OCI-LY1 (cell line): ENCODE data around the gene GJC1.

Experiments used
- H2AFZ ChIP-seq: fragments of 200-600 bp; sonication (generic), shearing (Covaris generic); 2 replicates; pipeline ENCODE4 v1.6.0; 2014; ENCODE audit warnings: antibody characterized with exemption, mild to moderate bottlenecking, low read length
- H3F3A ChIP-seq: fragments of 200-600 bp; sonication (generic), shearing (Covaris generic); 2 replicates; pipeline ENCODE4 v1.6.0; 2014; ENCODE audit warnings: mild to moderate bottlenecking, antibody characterized with exemption, low read length, moderate library complexity; ENCODE audit not compliant: insufficient read depth
- H3K27ac ChIP-seq: fragments of 200-600 bp; sonication (generic); 2 replicates; pipeline ENCODE4 v1.5.1; 2014; ENCODE audit warnings: low read length, mixed run types, mild to moderate bottlenecking, low read depth; ENCODE audit not compliant: poor library complexity, severe bottlenecking
- H3K27me3 ChIP-seq: fragments of 200-600 bp; sonication (generic); 2 replicates; pipeline ENCODE4 v1.6.0; 2014; ENCODE audit warnings: antibody characterized with exemption, mild to moderate bottlenecking, low read length, moderate library complexity; ENCODE audit not compliant: insufficient read depth
- H3K36me3 ChIP-seq: fragments of 200-600 bp; sonication (generic); 2 replicates; pipeline ENCODE4 v1.6.1; 2014; ENCODE audit warnings: mild to moderate bottlenecking, antibody characterized with exemption, low read length, moderate library complexity, mixed read lengths; ENCODE audit not compliant: insufficient read depth
- H3K4me1 ChIP-seq: fragments of 200-600 bp; sonication (generic); 2 replicates; pipeline ENCODE4 v1.5.1; 2014; ENCODE audit warnings: mild to moderate bottlenecking, low read length, moderate library complexity; ENCODE audit not compliant: insufficient read depth, severe bottlenecking
- H3K4me2 ChIP-seq: fragments of 200-600 bp; sonication (generic), shearing (Covaris generic); 2 replicates; pipeline ENCODE4 v1.6.1; 2014; ENCODE audit warnings: low read length
- H3K4me3 ChIP-seq: fragments of 200-600 bp; sonication (generic); 2 replicates; pipeline ENCODE4 v1.5.1; 2014; ENCODE audit warnings: low read length, low read depth, mild to moderate bottlenecking, mixed read lengths; ENCODE audit not compliant: poor library complexity, severe bottlenecking
- H3K79me2 ChIP-seq: fragments of 200-600 bp; shearing (Covaris generic); 2 replicates; pipeline ENCODE4 v1.6.1; 2016; ENCODE audit warnings: mixed run types, low read length, mixed read lengths; ENCODE audit not compliant: insufficient read depth
- H3K9ac ChIP-seq: fragments of 200-600 bp; sonication (generic), shearing (Covaris generic); 2 replicates; pipeline ENCODE4 v1.6.1; 2014; ENCODE audit warnings: mild to moderate bottlenecking, low read length, mixed read lengths
- H3K9me2 ChIP-seq: fragments of 200-600 bp; sonication (generic), shearing (Covaris generic); 2 replicates; pipeline ENCODE4 v1.6.1; 2014; ENCODE audit warnings: low read depth, mild to moderate bottlenecking, low read length, mixed read lengths
- H3K9me3 ChIP-seq: fragments of 200-600 bp; shearing (Covaris generic); 2 replicates; pipeline ENCODE4 v1.6.1; 2014; ENCODE audit warnings: low read length, mixed read lengths
- H4K20me1 ChIP-seq: fragments of 200-600 bp; sonication (generic), shearing (Covaris generic); 2 replicates; pipeline ENCODE4 v1.6.0; 2016; ENCODE audit warnings: mild to moderate bottlenecking, low read length; ENCODE audit not compliant: insufficient read depth
- CTCF ChIP-seq: fragments of 200-600 bp; sonication (generic), shearing (Covaris generic); IDR thresholded peaks from 2 replicates; pipeline ENCODE4 v1.5.1; 2017; ENCODE audit warnings: mild to moderate bottlenecking, antibody characterized with exemption, low read length, moderate library complexity, mixed read lengths
- EZH2 ChIP-seq: fragments of 200-600 bp; sonication (generic), shearing (Covaris generic); IDR thresholded peaks from 2 replicates; pipeline ENCODE4 v1.8.0; 2017; ENCODE audit warnings: borderline replicate concordance, mixed run types, mild to moderate bottlenecking, antibody characterized with exemption, low read length, moderate library complexity, mixed read lengths

Gene GJC1

GRCh38 chr17:44850612-44851011 is 20.5 kb upstream of the GJC1 start:
- Histone ChIP-seq H3K9ac (no peak overlapping the region), H3K4me1 (no peaks in the 10 kb centered on the region), H3K9me3 (no peaks in the 10 kb centered on the region), H3K36me3 (peaks cover 56% of the 10 kb centered on the region), H3K27me3 (no peaks in the 10 kb centered on the region), H3K4me3 (no peak overlapping the region), H2AFZ (no peak overlapping the region), H3K4me2 (no peak overlapping the region), H3K27ac (no peak overlapping the region), H3F3A (no peaks in the 10 kb centered on the region), H3K9me2 (no peaks in the 10 kb centered on the region), H3K79me2 (no peaks in the 10 kb centered on the region), H4K20me1 (no peaks in the 10 kb centered on the region)
- TF ChIP-seq EZH2 (no peak), CTCF (no peak)

- H3K36me3 ChIP-seq = peaks cover 50% of the 10 kb centered on the region
These were observed 19.9 kb upstream of the GJC1 start for GRCh38 chr17:44850025-44850424.

GRCh38 chr17:44848961-44849489 is 18.9 kb upstream of the GJC1 start:
- Histone ChIP-seq H3K9me3 (no peaks in the 10 kb centered on the region), H3K27ac (no peak overlapping the region), H3K27me3 (no peaks in the 10 kb centered on the region), H3K4me3 (no peak overlapping the region), H3K4me1 (no peaks in the 10 kb centered on the region), H3F3A (no peaks in the 10 kb centered on the region), H3K9ac (no peak overlapping the region), H3K36me3 (peaks cover 40% of the 10 kb centered on the region), H2AFZ (no peak overlapping the region), H3K9me2 (no peaks in the 10 kb centered on the region), H4K20me1 (no peaks in the 10 kb centered on the region), H3K79me2 (no peaks in the 10 kb centered on the region), H3K4me2 (no peak overlapping the region)
- no peak for TF ChIP-seq CTCF
- no peak for TF ChIP-seq EZH2

More at GRCh38 chr17:44850025-44850424, 19.9 kb upstream of the GJC1 start:
- TF ChIP-seq CTCF (no peak), EZH2 (no peak)
- Histone ChIP-seq H3K27me3 (no peaks in the 10 kb centered on the region), H3K4me1 (no peaks in the 10 kb centered on the region), H3K9me3 (no peaks in the 10 kb centered on the region), H2AFZ (no peak overlapping the region), H3K4me3 (no peak overlapping the region), H3F3A (no peaks in the 10 kb centered on the region), H3K79me2 (no peaks in the 10 kb centered on the region), H3K27ac (no peak overlapping the region), H3K9ac (no peak overlapping the region), H3K9me2 (no peaks in the 10 kb centered on the region), H4K20me1 (no peaks in the 10 kb centered on the region), H3K4me2 (no peak overlapping the region)
